BE2C (cell line): ENCODE measurements around the gene CUL5.
"Not testable (repeated sequence)": the region's sequence is repeated elsewhere in the genome, so short reads cannot be mapped to it uniquely, and the experiment has no call there.

Source experiments
- DNase-seq: peaks from one replicate; pipeline ENCODE4 v3.0.0-alpha.2; 2020
- H3K27me3 ChIP-seq: fragments of 250-450 bp; sonication (Bioruptor Pico); 2 replicates; pipeline ENCODE4 v1.5.1; 2020; ENCODE audit warnings: mild to moderate bottlenecking
- H3K36me3 ChIP-seq: fragments of 250-450 bp; sonication (Bioruptor Pico); 2 replicates; pipeline ENCODE4 v1.5.1; 2020; ENCODE audit warnings: mild to moderate bottlenecking
- H3K4me1 ChIP-seq: fragments of 250-450 bp; sonication (Bioruptor Pico); 2 replicates; pipeline ENCODE4 v1.5.1; 2020
- H3K4me3 ChIP-seq: 2 replicates; pipeline ENCODE4 v1.5.1; 2011; ENCODE audit warnings: low read depth, low read length
- H3K9me3 ChIP-seq: fragments of 250-450 bp; sonication (Bioruptor Pico); 2 replicates; pipeline ENCODE4 v1.5.1; 2020
- CTCF ChIP-seq: IDR thresholded peaks from 2 replicates; pipeline ENCODE4 v1.5.1; 2012; ENCODE audit warnings: mild to moderate bottlenecking, low read depth, low read length

CUL5 gene

GRCh38 chr11:108027057-108027456, 18.4 kb downstream of the CUL5 start:
- TF ChIP-seq CTCF, result peak; percentile 23
- Histone ChIP-seq H3K27me3 (no peaks in the 10 kb centered on the region), H3K9me3 (no peaks in the 10 kb centered on the region), H3K4me3 (no peak overlapping the region), H3K4me1 (no peaks in the 10 kb centered on the region), H3K36me3 (peaks cover 2% of the 10 kb centered on the region; the same call in 1 of the 2 replicates)
- no peak for DNase-seq

- DNase-seq, H3K4me3 ChIP-seq, H3K36me3 ChIP-seq, H3K4me1 ChIP-seq, H3K9me3 ChIP-seq, H3K27me3 ChIP-seq: not testable (repeated sequence)
Measured at GRCh38 chr11:108028822-108029441, 20.2 kb downstream of the CUL5 start.

- peaks cover 29% of the 10 kb centered on the region for H3K36me3 ChIP-seq
- H3K4me3 ChIP-seq, H3K9me3 ChIP-seq, H3K4me1 ChIP-seq, DNase-seq, H3K27me3 ChIP-seq: not testable (repeated sequence)
Measured at GRCh38 chr11:108031604-108032003, 22.9 kb downstream of the CUL5 start.

- no peak for TF ChIP-seq CTCF
- H3K36me3 ChIP-seq, result peaks cover 35% of the 10 kb centered on the region
Measured at GRCh38 chr11:108032800-108033199, 24.1 kb downstream of the CUL5 start.

GRCh38 chr11:108034034-108034433, 25.3 kb downstream of the CUL5 start:
- Histone ChIP-seq H3K36me3 (peaks cover 40% of the 10 kb centered on the region), H3K9me3 (no peaks in the 10 kb centered on the region), H3K4me3 (no peak overlapping the region), H3K27me3 (no peaks in the 10 kb centered on the region), H3K4me1 (no peaks in the 10 kb centered on the region)
- no peak for DNase-seq
- no peak for TF ChIP-seq CTCF

More at GRCh38 chr11:108032800-108033199, 24.1 kb downstream of the CUL5 start:
- Histone ChIP-seq H3K4me3 (no peak overlapping the region), H3K27me3 (no peaks in the 10 kb centered on the region), H3K9me3 (no peaks in the 10 kb centered on the region), H3K4me1 (no peaks in the 10 kb centered on the region)
- no peak for DNase-seq

GRCh38 chr11:108034952-108035351, 26.3 kb downstream of the CUL5 start:
- no peaks in the 10 kb centered on the region for H3K4me1 ChIP-seq
- no peaks in the 10 kb centered on the region for H3K9me3 ChIP-seq
- H3K4me3 ChIP-seq, result no peak overlapping the region
- no peaks in the 10 kb centered on the region for H3K27me3 ChIP-seq
- DNase-seq, result no peak
- H3K36me3 ChIP-seq, result peaks cover 44% of the 10 kb centered on the region
- TF ChIP-seq CTCF, result no peak

- Histone ChIP-seq H3K9me3 (no peaks in the 10 kb centered on the region), H3K27me3 (no peaks in the 10 kb centered on the region)
- TF ChIP-seq CTCF, result no peak
Measured at GRCh38 chr11:108035690-108036089, 27.0 kb downstream of the CUL5 start.

More at GRCh38 chr11:108035690-108036089, 27.0 kb downstream of the CUL5 start:
- Histone ChIP-seq H3K4me3 (no peak overlapping the region), H3K36me3 (peaks cover 47% of the 10 kb centered on the region), H3K4me1 (no peaks in the 10 kb centered on the region)
- DNase-seq, result no peak
